HepG2 (cell line): ENCODE measurements around the gene SUPT6H. TPM values are rescaled to one million over a fixed set of nuclear protein-coding genes. Genes with fewer than 3 reads are reported as not detected.

Experiments used
- ATAC-seq: fragments of 200-7000 bp; cut with Tn5 transposase; 3 replicates; pipeline ENCODE4 v1.9.1; 2020; ENCODE audit warnings: mild to moderate bottlenecking, moderate library complexity
- BruUV-seq: library from RNA; stranded (reverse); fragments of 400-500 nt; replicated peaks from 2 replicates; lab custom pipeline; 2021; lab: Mats Ljungman, UMichigan
- CTCF ChIA-PET: fragments of 300-600 bp; formaldehyde crosslinking; extraction: SDS; loops from one replicate; lab custom pipeline; 2021; ENCODE audit warnings: low total read pairs, inconsistent platforms, low intra/inter-chr PET ratio; lab: Yijun Ruan, JAX
- POLR2A ChIA-PET: fragments of 350-600 bp; sonication (Branson Sonifier 250); formaldehyde crosslinking; loops from one replicate; lab custom pipeline; 2020; ENCODE audit warnings: antibody characterized with exemption, inconsistent platforms; lab: Yijun Ruan, JAX
- DNase-seq: peaks from one replicate; pipeline ENCODE4 v3.0.0-alpha.2; 2015; ENCODE audit warnings: low spot score
- FAIRE-seq: peaks from 3 replicates; lab custom pipeline; 2011; peaks lifted over from hg19 to GRCh38; lab: Jason Lieb, UNC
- H2AFZ ChIP-seq: one replicate; pipeline ENCODE4 v1.6.1; 2011; ENCODE audit warnings: low read length, inconsistent platforms
- H3K27ac ChIP-seq: fragments of 300-600 bp; 3 replicates; pipeline ENCODE4 v1.8.0; 2011; ENCODE audit warnings: mixed run types, mild to moderate bottlenecking, mixed read lengths, low read length, inconsistent platforms; ENCODE audit not compliant: insufficient read depth; ENCODE audit errors: extremely low read length
- H3K27me3 ChIP-seq, 2 experiments: fragments of 200-600 bp in 1 of 2; 2 replicates in 1 of 2; 3 replicates in 1 of 2; pipeline versions ENCODE4 v1.6.0 to v1.8.0; 2011; ENCODE audit warnings: low read length in 2 of 2, mild to moderate bottlenecking in 2 of 2, moderate library complexity in 2 of 2, inconsistent platforms in 1 of 2; ENCODE audit not compliant: insufficient read depth in 2 of 2, control insufficient read depth in 1 of 2
- H3K36me3 ChIP-seq, 2 experiments: fragments of 200-600 bp in 1 of 2; replicated peaks in 1 of 2; 2 replicates in 1 of 2; 3 replicates in 1 of 2; pipeline versions ENCODE4 v1.5.1 to v1.8.0; 2011; ENCODE audit warnings: low read length in 2 of 2, inconsistent platforms in 1 of 2; ENCODE audit not compliant: insufficient read depth in 2 of 2, control insufficient read depth in 1 of 2
- H3K4me1 ChIP-seq: 2 replicates; pipeline ENCODE4 v1.5.1; 2012; ENCODE audit warnings: low read length, inconsistent platforms; ENCODE audit not compliant: insufficient read depth
- H3K4me2 ChIP-seq: 2 replicates; pipeline ENCODE4 v1.6.0; 2011; ENCODE audit warnings: low read depth, low read length, inconsistent platforms
- H3K4me3 ChIP-seq, 3 experiments: fragments of 200-600 bp in 1 of 3; sonication (generic), shearing (Covaris generic) in 1 of 3; replicated peaks in 1 of 3; 2 replicates each; pipeline ENCODE4 v1.5.1; 2011 to 2016; ENCODE audit warnings: low read length in 3 of 3, inconsistent platforms in 2 of 3, low read depth in 2 of 3, mild to moderate bottlenecking in 2 of 3, control low read depth in 1 of 3, mixed read lengths in 1 of 3; ENCODE audit not compliant: insufficient read depth in 1 of 3
- H3K79me2 ChIP-seq: one replicate; pipeline ENCODE4 v1.6.1; 2011; ENCODE audit warnings: low read length, inconsistent platforms; ENCODE audit not compliant: insufficient read depth
- H3K9ac ChIP-seq: 2 replicates; pipeline ENCODE4 v1.6.0; 2011; ENCODE audit warnings: mild to moderate bottlenecking, low read depth, low read length, inconsistent platforms; ENCODE audit not compliant: insufficient read depth
- H3K9me3 ChIP-seq: 2 replicates; pipeline ENCODE4 v1.5.1; 2012; ENCODE audit warnings: mild to moderate bottlenecking, low read length
- H4K20me1 ChIP-seq: 2 replicates; pipeline ENCODE4 v1.6.0; 2011; ENCODE audit warnings: inconsistent platforms, mild to moderate bottlenecking, low read length, moderate library complexity; ENCODE audit not compliant: insufficient read depth
- RELA ChIP-seq: sonication (generic); formaldehyde crosslinking; IDR thresholded peaks from 2 replicates; pipeline ENCODE4 v1.4.0; 2020; ENCODE audit warnings: missing genetic modification reagents
- RFX5 ChIP-seq: IDR thresholded peaks from 2 replicates; pipeline ENCODE4 v1.6.1; 2011; ENCODE audit warnings: low read depth, low read length, improper control_type of control experiment
- ZNF160 ChIP-seq: sonication (generic); formaldehyde crosslinking; IDR thresholded peaks from 2 replicates; pipeline ENCODE4 v1.8.0; 2022; ENCODE audit warnings: mild to moderate bottlenecking, inconsistent platforms, missing genetic modification reagents
- ZNF558 ChIP-seq: sonication (generic); formaldehyde crosslinking; IDR thresholded peaks from 2 replicates; pipeline ENCODE4 v1.9.0; 2022; ENCODE audit warnings: mild to moderate bottlenecking, missing genetic modification reagents, borderline replicate concordance
- ZNF776 ChIP-seq: sonication (generic); formaldehyde crosslinking; IDR thresholded peaks from 2 replicates; pipeline ENCODE4 v1.4.0; 2020; ENCODE audit warnings: mild to moderate bottlenecking, missing genetic modification reagents
- WGBS: methylation state at CpG from one replicate; pipeline ENCODE4 v1.1.6; 2017; ENCODE audit warnings: low lambda C conversion rate; 5-methylcytosine and 5-hydroxymethylcytosine counted together
- in situ Hi-C: cut with HindIII; loops from 2 replicates; pipeline ENCODE4 v1.10.0; 2017; ENCODE audit warnings: low pct_unique_long_range_greater_than_20kb; ENCODE audit not compliant: extremely low pct_ligation_motif_present
- intact Hi-C: fragments of 100-400 bp; cut with micrococcal nuclease; formaldehyde crosslinking; loops from one replicate; pipeline ENCODE4 v1.10.0; 2022; ENCODE audit not compliant: unreplicated experiment
- polyA plus RNA-seq, 8 experiments: library from polyadenylated mRNA; depleted of rRNA in 3 of 8; stranded (reverse) in 7 of 8; unstranded in 1 of 8; fragments of >200 nt; fragmentation: Illumina TruSeq in 4 of 8; extraction: Trizol in 4 of 8; gene quantifications; 2 replicates each; pipeline versions ENCODE4 v1.2.1 to v1.2.3, GENCODE V29; 2011 to 2016; ENCODE audit warnings: low read depth in 4 of 8, missing spikeins in 1 of 8, mixed read lengths in 1 of 8; ENCODE audit not compliant: insufficient read depth in 1 of 8
- total RNA-seq, 5 experiments: library from RNA; depleted of rRNA; stranded (reverse); fragments of >200 nt; fragmentation: Illumina TruSeq; extraction: Trizol; gene quantifications; 2 replicates each; pipeline ENCODE4 v1.2.3, GENCODE V29; 2016; ENCODE audit warnings: low read depth in 1 of 5
- TF ChIP-seq, protein P1 (sequence below): sonication (generic); formaldehyde crosslinking; IDR thresholded peaks from 2 replicates; pipeline ENCODE4 v1.4.0; 2020; ENCODE audit warnings: mild to moderate bottlenecking, missing genetic modification reagents, borderline replicate concordance
- TF ChIP-seq, protein P2 (sequence below): sonication (generic); formaldehyde crosslinking; IDR thresholded peaks from 2 replicates; pipeline ENCODE4 v1.4.0; 2020; ENCODE audit warnings: missing genetic modification reagents

SUPT6H gene
- total and polyA plus RNA-seq, 2 of the 13 experiments (the other 11 are each of a cell fraction or from before 2014, with no cell fraction given) = 32.7 to 39.9 TPM

DNA sequence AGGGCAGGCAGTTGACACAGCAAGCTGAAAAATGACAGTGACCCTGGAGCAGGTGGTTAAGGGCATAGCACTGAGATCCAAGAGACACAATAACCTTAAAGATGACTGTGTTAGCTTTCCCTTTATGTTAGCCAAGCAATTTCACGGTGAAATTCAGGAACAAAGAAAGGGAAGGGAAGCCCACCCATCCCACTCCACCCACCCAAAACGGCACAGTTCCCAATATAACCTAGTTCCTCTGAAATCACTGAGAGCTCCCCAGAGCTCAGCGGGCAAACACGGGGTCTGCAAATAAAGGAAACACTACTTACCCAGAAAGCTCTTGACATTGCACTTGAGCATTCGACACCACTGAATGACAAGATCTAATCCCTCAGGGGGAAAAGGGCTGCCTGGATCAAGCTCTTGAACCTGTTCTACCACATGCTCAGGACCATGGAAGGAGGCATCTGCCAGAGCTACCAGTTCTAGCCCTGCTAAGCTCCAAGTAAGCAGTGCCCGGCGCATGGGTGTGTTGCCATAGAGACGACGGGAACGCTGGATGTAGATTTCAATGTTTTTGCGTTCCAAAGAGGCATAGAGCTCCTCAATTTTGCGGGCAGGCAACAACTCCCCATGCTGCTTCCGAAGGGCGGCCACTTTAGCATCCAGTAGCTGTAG, 27.7 kb upstream of the SUPT6H start:
- intact Hi-C loops (no loop called here), in situ Hi-C loops (loop anchor here (25.0 kb wide), 1 partner anchor 253 kb away; the partner anchor contains the start of gene FLOT2)
- ChIA-PET CTCF (no interaction called here), POLR2A (interaction anchor here (1.4 kb wide), 1 partner anchor 10 kb away, joined by 5 read pairs; the partner anchor contains the start of gene BLTP2)
- H3K4me1 ChIP-seq = no peaks in the 10 kb centered on the region
- no peaks in the 10 kb centered on the region for H4K20me1 ChIP-seq
- H2AFZ ChIP-seq = no peak overlapping the region
- DNase-seq = no peak
- no peak overlapping the region for H3K4me2 ChIP-seq
- no peaks in the 10 kb centered on the region for H3K79me2 ChIP-seq
- no peak for FAIRE-seq
- no peak for TF ChIP-seq ZNF558
- TF ChIP-seq, protein P1, sequence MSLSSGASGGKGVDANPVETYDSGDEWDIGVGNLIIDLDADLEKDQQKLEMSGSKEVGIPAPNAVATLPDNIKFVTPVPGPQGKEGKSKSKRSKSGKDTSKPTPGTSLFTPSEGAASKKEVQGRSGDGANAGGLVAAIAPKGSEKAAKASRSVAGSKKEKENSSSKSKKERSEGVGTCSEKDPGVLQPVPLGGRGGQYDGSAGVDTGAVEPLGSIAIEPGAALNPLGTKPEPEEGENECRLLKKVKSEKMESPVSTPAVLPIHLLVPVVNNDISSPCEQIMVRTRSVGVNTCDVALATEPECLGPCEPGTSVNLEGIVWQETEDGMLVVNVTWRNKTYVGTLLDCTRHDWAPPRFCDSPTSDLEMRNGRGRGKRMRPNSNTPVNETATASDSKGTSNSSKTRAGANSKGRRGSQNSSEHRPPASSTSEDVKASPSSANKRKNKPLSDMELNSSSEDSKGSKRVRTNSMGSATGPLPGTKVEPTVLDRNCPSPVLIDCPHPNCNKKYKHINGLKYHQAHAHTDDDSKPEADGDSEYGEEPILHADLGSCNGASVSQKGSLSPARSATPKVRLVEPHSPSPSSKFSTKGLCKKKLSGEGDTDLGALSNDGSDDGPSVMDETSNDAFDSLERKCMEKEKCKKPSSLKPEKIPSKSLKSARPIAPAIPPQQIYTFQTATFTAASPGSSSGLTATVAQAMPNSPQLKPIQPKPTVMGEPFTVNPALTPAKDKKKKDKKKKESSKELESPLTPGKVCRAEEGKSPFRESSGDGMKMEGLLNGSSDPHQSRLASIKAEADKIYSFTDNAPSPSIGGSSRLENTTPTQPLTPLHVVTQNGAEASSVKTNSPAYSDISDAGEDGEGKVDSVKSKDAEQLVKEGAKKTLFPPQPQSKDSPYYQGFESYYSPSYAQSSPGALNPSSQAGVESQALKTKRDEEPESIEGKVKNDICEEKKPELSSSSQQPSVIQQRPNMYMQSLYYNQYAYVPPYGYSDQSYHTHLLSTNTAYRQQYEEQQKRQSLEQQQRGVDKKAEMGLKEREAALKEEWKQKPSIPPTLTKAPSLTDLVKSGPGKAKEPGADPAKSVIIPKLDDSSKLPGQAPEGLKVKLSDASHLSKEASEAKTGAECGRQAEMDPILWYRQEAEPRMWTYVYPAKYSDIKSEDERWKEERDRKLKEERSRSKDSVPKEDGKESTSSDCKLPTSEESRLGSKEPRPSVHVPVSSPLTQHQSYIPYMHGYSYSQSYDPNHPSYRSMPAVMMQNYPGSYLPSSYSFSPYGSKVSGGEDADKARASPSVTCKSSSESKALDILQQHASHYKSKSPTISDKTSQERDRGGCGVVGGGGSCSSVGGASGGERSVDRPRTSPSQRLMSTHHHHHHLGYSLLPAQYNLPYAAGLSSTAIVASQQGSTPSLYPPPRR (CRISPR knock-in tag) = no peak
- TF ChIP-seq, protein P2, sequence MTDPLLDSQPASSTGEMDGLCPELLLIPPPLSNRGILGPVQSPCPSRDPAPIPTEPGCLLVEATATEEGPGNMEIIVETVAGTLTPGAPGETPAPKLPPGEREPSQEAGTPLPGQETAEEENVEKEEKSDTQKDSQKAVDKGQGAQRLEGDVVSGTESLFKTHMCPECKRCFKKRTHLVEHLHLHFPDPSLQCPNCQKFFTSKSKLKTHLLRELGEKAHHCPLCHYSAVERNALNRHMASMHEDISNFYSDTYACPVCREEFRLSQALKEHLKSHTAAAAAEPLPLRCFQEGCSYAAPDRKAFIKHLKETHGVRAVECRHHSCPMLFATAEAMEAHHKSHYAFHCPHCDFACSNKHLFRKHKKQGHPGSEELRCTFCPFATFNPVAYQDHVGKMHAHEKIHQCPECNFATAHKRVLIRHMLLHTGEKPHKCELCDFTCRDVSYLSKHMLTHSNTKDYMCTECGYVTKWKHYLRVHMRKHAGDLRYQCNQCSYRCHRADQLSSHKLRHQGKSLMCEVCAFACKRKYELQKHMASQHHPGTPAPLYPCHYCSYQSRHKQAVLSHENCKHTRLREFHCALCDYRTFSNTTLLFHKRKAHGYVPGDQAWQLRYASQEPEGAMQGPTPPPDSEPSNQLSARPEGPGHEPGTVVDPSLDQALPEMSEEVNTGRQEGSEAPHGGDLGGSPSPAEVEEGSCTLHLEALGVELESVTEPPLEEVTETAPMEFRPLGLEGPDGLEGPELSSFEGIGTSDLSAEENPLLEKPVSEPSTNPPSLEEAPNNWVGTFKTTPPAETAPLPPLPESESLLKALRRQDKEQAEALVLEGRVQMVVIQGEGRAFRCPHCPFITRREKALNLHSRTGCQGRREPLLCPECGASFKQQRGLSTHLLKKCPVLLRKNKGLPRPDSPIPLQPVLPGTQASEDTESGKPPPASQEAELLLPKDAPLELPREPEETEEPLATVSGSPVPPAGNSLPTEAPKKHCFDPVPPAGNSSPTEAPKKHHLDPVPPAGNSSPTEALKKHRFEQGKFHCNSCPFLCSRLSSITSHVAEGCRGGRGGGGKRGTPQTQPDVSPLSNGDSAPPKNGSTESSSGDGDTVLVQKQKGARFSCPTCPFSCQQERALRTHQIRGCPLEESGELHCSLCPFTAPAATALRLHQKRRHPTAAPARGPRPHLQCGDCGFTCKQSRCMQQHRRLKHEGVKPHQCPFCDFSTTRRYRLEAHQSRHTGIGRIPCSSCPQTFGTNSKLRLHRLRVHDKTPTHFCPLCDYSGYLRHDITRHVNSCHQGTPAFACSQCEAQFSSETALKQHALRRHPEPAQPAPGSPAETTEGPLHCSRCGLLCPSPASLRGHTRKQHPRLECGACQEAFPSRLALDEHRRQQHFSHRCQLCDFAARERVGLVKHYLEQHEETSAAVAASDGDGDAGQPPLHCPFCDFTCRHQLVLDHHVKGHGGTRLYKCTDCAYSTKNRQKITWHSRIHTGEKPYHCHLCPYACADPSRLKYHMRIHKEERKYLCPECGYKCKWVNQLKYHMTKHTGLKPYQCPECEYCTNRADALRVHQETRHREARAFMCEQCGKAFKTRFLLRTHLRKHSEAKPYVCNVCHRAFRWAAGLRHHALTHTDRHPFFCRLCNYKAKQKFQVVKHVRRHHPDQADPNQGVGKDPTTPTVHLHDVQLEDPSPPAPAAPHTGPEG (CRISPR knock-in tag) = no peak
- TF ChIP-seq ZNF160 (CRISPR knock-in tag) = no peak
- TF ChIP-seq ZNF776 (CRISPR knock-in tag) = no peak
- no peak for TF ChIP-seq RFX5
- TF ChIP-seq RELA = no peak
- H3K27ac ChIP-seq = no peak overlapping the region
- TSS peak; percentile 26 for BruUV-seq
- peaks cover 48 to 90% of the 10 kb centered on the region in 2 experiments for H3K36me3 ChIP-seq
- H3K9ac ChIP-seq = no peak overlapping the region
- no peaks in the 10 kb centered on the region for H3K27me3 ChIP-seq
- WGBS = 94% methylated on average over 7 of the region's 14 CpGs
- H3K4me3 ChIP-seq = no peak overlapping the region
- no peaks in the 10 kb centered on the region for H3K9me3 ChIP-seq
- ATAC-seq = no peak
